Fibroblast of the conjunctiva (primary cell): ENCODE measurements around the gene RYR2.
A peak's percentile ranks its signal among the peaks of the same experiment; 100 is the strongest.

ENCODE experiments used
- DNase-seq: peaks from one replicate; pipeline ENCODE4 v3.0.0-alpha.2; 2010; ENCODE audit warnings: low read depth

RYR2 gene

GRCh38 chr1:237041795-237042525 is at the start of gene RYR2:
Gene RYR2, plus strand, starts transcription at chr1:237042184. Its CDS starts 338 bp downstream, at chr1:237042522.
- no peak for DNase-seq

- DNase-seq = no peak
These were observed 49.5 kb upstream of the RYR2 start for GRCh38 chr1:236992449-236992848.

DNA sequence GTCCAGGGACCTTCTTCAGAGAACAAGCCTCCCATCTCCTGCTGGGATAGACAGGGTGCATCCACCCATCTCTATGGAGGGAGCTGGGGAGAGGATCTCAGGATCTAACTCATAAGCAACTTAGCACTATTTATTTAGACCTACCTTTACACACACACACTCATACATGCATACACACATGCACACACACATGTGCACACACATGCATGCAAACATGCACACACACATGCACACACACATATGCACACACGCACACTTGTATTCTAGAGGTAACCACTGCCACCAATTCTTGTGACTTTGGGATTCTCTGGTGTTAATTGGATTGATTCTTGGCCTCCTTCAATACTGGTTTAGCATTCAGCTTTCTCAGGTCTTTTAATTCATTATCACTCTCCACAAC is 47.5 kb upstream of the RYR2 start:
- DNase-seq = no peak

DNA sequence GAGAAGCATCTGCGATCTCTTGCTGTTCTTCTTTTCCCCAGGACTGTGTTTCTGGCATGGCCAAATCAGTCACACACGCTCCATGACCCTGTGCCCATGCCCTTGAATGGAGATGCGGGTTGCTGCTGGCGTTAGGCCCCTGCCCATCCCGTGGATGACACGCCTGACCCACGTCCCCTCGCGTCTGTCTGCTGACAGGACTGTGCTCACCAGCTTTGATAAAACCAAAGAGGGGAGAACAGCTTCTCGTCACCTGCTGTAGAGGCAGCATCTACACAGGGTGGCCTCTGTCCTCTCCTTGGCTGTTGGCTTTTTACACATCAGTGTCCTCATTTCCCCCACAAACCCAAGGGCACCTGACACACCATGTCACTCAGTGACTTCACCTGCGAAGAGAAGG is 44.6 kb upstream of the RYR2 start:
- no peak for DNase-seq

- DNase-seq = no peak
These were observed 44.1 kb upstream of the RYR2 start for GRCh38 chr1:236997882-236998281.

GRCh38 chr1:236998546-236998945 is 43.4 kb upstream of the RYR2 start:
- no peak for DNase-seq

DNA sequence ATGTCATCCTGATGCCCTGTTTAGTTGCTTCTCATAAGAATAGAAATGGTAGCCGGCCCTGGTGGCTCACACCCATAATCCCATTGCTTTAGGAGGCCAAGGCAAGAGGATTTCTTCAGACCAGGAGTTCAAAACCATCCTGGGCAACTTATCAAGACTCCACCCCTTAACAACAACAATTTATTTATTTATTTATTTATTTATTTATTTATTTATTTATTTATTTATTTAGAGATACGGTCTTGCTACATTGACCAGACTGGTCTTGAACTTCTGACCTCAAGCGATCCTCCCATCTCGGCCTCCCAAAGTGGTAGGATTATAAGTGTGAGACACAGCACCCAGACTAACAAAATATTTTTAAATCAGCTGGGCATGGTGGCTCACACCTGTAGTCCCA is 41.8 kb upstream of the RYR2 start:
- no peak for DNase-seq

GRCh38 chr1:237003516-237003915 is 38.5 kb upstream of the RYR2 start:
- DNase-seq = no peak

DNA sequence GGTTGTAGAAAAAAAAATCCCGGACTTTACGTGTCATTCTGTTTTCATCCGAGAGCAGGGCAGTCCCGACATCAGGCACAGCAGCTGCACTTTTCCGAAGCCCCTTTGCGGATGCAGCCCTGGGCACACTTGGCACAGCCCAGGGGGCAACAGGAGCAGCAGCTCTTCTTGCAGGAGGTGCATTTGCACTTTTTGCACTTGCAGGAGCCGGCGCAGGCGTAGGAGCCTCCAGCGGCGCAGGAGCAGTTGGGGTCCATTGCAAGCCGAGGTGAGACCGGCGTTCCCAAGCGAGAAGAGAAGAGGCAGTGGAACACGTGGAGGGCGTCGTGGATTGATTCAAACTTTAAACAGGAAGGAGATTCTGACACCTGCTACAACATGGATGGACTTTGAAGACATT is 37.9 kb upstream of the RYR2 start, which contains the start of gene MT1HL1:
MT1HL1 (minus strand) TSS at position 326 of the 400 bp plus-strand sequence; CDS start at position 257, 69 bp downstream.
- DNase-seq = no peak

DNA sequence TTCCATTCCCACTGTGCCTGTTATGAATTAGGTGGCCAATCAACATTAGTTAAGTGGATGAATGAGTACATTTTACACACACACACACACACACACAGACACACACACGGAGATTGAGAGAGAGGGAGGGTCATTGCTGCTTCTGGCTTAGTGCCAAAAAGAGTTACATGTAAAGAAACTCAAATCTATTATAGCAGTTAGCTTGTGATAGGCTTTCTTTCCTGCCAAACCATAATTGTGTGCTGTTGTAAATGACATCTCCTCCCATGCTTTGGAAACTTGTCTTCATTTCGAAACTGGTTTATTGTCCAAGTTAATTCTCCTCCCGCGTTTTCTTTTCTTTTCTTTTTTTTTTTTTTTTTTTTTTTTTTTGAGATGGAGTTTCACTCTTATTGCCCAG is 36.3 kb upstream of the RYR2 start:
- no peak for DNase-seq

- no peak for DNase-seq
These were observed 34.7 kb upstream of the RYR2 start for GRCh38 chr1:237007147-237007881.

- DNase-seq = no peak
These were observed 32.4 kb upstream of the RYR2 start for GRCh38 chr1:237009611-237010010.

DNA sequence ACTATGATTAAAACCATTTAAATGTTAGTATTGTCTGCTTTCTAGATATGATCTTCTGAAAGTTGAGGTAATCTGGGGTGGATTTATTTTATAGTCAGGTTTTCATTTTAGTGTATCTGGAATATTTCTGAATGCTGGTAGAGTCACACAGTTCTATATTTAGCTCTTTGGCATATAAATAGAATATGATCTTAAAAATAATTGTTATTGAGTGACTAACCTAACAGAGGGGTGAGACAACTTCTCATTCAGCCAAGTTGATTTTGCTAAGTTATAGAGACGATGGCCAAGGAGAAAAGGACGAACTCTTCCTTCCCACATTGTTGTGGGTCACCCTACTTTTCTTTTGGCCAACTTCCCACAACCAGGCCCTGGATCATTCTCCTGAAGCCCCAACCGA is 30.6 kb upstream of the RYR2 start:
- DNase-seq = no peak

DNA sequence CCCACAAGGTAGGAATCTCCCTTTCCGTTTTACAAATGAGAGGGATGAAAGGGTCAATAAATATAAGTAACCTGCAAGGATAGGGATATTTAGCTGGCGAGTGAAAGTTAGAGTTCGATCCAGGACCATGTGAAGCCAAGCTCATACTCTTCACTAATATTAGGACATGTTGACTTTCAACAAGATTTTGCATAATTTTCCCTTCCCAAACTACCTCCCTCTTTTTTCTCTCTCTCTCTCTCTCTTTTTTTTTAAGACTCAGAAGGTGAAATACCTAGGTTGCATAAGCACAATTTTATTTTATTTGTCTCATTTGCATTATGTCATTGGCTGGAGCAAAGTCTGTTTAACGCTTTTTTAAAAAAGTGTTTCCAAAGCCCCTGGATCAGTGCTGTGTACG is 29.6 kb upstream of the RYR2 start:
- no peak for DNase-seq

- DNase-seq = peak; percentile 6
These were observed 29.1 kb upstream of the RYR2 start for GRCh38 chr1:237012788-237013383.

DNA sequence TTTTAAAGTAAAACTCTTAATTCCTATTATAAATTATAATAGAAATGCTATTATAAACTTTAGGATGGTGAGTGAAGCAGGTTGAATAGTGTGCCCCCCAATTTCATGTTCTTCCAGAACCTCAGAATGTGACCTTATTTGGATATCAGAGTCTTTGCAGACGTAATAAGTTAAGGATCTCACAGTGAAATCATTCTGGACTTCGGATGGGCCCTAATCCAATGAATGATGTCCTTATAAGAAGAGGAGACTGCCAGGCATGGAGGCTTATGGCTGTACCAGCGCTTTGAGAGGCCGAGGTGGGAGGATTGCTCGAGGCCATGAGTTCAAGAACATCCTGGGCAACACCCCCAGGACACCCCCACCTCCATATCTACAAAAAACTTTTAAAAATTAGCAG is 28.4 kb upstream of the RYR2 start:
- DNase-seq = no peak

DNA sequence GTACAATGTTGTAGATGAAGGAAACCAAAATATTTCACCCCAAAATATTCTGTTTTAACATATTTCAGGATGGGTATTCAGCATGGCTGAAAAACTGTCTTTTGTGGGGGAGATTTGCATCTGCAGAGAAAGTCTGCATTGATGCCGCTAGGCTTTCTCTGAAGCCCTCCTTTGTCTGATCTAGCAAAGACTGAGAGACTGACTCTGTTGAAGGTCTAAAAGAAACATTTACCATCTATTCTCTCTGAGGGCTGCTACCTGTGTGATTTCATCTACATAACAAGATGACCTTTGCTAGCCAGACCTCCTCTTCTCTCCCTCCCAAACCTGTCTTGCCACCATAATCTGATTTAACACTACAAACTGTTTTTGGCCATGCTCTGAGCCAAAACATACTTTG is 25.4 kb upstream of the RYR2 start:
- DNase-seq = no peak

GRCh38 chr1:237018896-237019295 is 23.1 kb upstream of the RYR2 start:
- DNase-seq = no peak

- DNase-seq = no peak
These were observed 16.5 kb upstream of the RYR2 start for GRCh38 chr1:237025358-237026074.

- DNase-seq = no peak
These were observed 12.7 kb upstream of the RYR2 start for GRCh38 chr1:237029240-237029639.

DNA sequence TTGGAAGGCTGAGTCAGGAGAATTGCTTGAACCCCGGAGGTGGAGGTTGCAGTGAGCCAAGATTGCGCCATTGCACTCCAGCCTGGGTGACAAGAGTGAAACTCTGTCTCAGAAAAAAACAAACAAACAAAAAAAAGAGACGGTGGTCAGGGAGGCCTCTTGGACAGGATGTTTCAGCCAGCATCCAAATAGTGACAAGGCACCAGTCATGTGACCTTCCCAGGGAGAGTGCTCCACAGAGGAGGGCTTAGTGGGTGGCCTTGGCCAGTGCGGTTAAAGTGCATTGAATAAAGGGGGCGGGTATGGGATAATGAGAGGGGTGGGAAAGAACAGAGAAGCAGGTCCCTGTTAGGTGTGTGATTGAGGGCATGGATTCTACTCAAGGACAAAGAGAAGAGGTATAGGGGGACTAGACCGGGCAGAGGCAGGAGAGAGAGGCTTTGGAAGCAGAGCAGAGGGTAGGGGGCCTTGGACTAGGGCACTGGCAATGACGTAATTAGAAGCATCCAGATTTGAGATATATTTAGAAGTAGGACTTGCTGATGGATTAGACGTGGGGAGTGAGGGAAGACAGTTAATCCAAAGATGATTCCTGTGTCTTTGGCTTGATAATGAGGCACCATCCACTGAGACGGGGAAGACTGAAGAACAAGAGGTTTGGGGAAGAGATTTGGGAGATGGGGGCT is 12.0 kb upstream of the RYR2 start:
- no peak for DNase-seq

- DNase-seq = no peak
These were observed 10.5 kb upstream of the RYR2 start for GRCh38 chr1:237031480-237031879.
